Mammary epithelial cell (primary cell): ENCODE results near the gene LRRC7.

Experiments
- EZH2 ChIP-seq: IDR thresholded peaks from 2 replicates; pipeline ENCODE4 v1.6.1; 2012; ENCODE audit warnings: low read length, inconsistent platforms, borderline replicate concordance
- TF ChIP-seq, protein P1 (sequence below), 2 donors: IDR thresholded peaks in 1 of 2; conservative IDR thresholded peaks in 1 of 2; 2 replicates each; pipeline ENCODE4 v1.5.1; 2011 to 2012; ENCODE audit warnings: inconsistent platforms in 2 of 2, low read length in 2 of 2, mild to moderate bottlenecking in 2 of 2, control low read depth in 1 of 2, low read depth in 1 of 2; ENCODE audit not compliant: insufficient read depth in 1 of 2; ENCODE audit errors: extremely low read depth in 1 of 2

DNA sequence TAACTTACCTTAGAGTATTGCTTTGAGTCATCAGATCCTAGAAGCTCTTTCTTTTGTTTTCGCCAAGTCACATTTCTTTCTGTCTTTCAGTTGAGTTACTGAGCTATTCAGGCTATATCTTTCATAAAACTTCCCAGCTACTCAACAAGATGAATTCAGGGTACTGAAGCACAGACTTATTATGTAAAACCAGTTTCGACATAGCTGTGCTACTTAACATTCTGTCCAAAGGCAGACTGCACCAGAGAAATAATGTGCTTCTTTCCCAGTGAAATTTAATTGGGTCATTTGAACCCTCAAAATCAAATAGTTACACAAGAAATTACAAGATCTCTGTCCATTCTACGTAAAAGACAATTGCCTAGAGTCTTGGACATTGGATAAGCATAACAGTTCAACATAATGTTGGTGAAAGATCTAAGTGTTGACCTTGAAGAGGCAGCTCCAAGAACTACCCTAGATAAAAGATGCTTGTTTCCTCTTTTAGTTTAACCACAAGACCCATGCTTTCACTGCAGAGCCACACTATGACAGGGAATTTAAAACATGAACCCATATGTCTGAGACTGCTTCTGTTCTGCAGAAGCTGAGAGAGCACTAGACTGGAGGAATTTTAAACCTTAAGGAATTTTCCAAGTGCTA lies 474.5 kb downstream of the LRRC7 start:
- TF ChIP-seq, protein P1, sequence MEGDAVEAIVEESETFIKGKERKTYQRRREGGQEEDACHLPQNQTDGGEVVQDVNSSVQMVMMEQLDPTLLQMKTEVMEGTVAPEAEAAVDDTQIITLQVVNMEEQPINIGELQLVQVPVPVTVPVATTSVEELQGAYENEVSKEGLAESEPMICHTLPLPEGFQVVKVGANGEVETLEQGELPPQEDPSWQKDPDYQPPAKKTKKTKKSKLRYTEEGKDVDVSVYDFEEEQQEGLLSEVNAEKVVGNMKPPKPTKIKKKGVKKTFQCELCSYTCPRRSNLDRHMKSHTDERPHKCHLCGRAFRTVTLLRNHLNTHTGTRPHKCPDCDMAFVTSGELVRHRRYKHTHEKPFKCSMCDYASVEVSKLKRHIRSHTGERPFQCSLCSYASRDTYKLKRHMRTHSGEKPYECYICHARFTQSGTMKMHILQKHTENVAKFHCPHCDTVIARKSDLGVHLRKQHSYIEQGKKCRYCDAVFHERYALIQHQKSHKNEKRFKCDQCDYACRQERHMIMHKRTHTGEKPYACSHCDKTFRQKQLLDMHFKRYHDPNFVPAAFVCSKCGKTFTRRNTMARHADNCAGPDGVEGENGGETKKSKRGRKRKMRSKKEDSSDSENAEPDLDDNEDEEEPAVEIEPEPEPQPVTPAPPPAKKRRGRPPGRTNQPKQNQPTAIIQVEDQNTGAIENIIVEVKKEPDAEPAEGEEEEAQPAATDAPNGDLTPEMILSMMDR (conservative IDR thresholded peaks at IDR 0.05 in 1 of 2, IDR thresholded peaks at IDR 0.05 in 1 of 2; ENCODE audit: extremely low read depth in 1 of 2, insufficient read depth in 1 of 2, low read depth in 1 of 2, low read length in 2 of 2): no peak
- TF ChIP-seq EZH2: no peak
